K562 (cell line): ENCODE data around the gene AIG1.

Experiments
- CBX5 ChIP-seq: IDR thresholded peaks from 2 replicates; pipeline ENCODE4 v1.6.1; 2014; ENCODE audit warnings: low read depth, borderline replicate concordance
- CHCHD3 ChIP-seq: fragments of 250-450 bp; sonication (Bioruptor Pico); IDR thresholded peaks from 2 replicates; pipeline ENCODE4 v2.1.2; 2022; ENCODE audit warnings: mild to moderate bottlenecking
- E2F6 ChIP-seq, 2 experiments: IDR thresholded peaks; 2 replicates each; pipeline ENCODE4 v1.6.1; 2011; ENCODE audit warnings: borderline replicate concordance in 1 of 2, control low read depth in 1 of 2, low read depth in 1 of 2, low read length in 1 of 2, mild to moderate bottlenecking in 1 of 2, mixed read lengths in 1 of 2, moderate library complexity in 1 of 2; ENCODE audit not compliant: insufficient read depth in 1 of 2, insufficient read length in 1 of 2, poor library complexity in 1 of 2, severe bottlenecking in 1 of 2; ENCODE audit errors: extremely low read depth in 1 of 2
- EP300 ChIP-seq: IDR thresholded peaks from 2 replicates; pipeline ENCODE4 v1.6.1; 2012; ENCODE audit warnings: low read length, improper control_type of control experiment
- FOXK1 ChIP-seq: sonication (generic); formaldehyde crosslinking; IDR thresholded peaks from 2 replicates; pipeline ENCODE4 v1.8.0; 2022; ENCODE audit warnings: missing genetic modification reagents, mild to moderate bottlenecking, borderline replicate concordance
- GABPA ChIP-seq: fragments of 200-800 bp; sonication (Bioruptor generic); conservative IDR thresholded peaks from 2 replicates; pipeline ENCODE4 v1.6.1; 2016; ENCODE audit warnings: low read depth, missing genetic modification characterization, missing compliant biosample characterization
- GATA2 ChIP-seq: sonication (generic); formaldehyde crosslinking; IDR thresholded peaks from 2 replicates; pipeline ENCODE4 v1.4.0; 2020; ENCODE audit warnings: mild to moderate bottlenecking, missing genetic modification reagents
- POLR2A ChIP-seq: fragments of 450-650 bp; conservative IDR thresholded peaks from 2 replicates; pipeline ENCODE4 v1.6.1; 2016
- POLR2AphosphoS5 ChIP-seq: IDR thresholded peaks from 2 replicates; pipeline ENCODE4 v1.6.1; 2011; ENCODE audit warnings: mild to moderate bottlenecking, low read depth, low read length, moderate library complexity; ENCODE audit not compliant: control insufficient read depth, insufficient read depth
- ZEB2 ChIP-seq: fragments of 450-650 bp; IDR thresholded peaks from 2 replicates; pipeline ENCODE4 v1.6.1; 2016
- ZFP36 ChIP-seq: fragments of 150-350 bp; IDR thresholded peaks from 2 replicates; pipeline ENCODE4 v1.6.1; 2018; ENCODE audit warnings: low read length, low read depth; ENCODE audit not compliant: partially characterized antibody
- TF ChIP-seq, protein P1 (sequence below), 2 experiments: fragments of 450-650 bp; IDR thresholded peaks; 2 replicates each; pipeline ENCODE4 v1.6.1; 2018; ENCODE audit warnings: mild to moderate bottlenecking in 2 of 2, low read depth in 1 of 2; ENCODE audit not compliant: partially characterized antibody in 2 of 2
- TF ChIP-seq, protein P2 (sequence below), 3 experiments: IDR thresholded peaks in 2 of 3; conservative IDR thresholded peaks in 1 of 3; 2 replicates each; pipeline ENCODE4 v1.5.1; 2011 to 2012; ENCODE audit warnings: low read length in 3 of 3, mild to moderate bottlenecking in 3 of 3, control low read depth in 2 of 3, improper control_type of control experiment in 1 of 3, inconsistent platforms in 1 of 3, low read depth in 1 of 3, mixed read lengths in 1 of 3, moderate library complexity in 1 of 3; ENCODE audit not compliant: insufficient read depth in 2 of 3

- TF ChIP-seq ZFP36 (no peak), E2F6 (IDR thresholded peaks at IDR 0.05; ENCODE audit: borderline replicate concordance in 1 of 2, extremely low read depth in 1 of 2, insufficient read depth in 1 of 2, insufficient read length in 1 of 2, low read depth in 1 of 2, low read length in 1 of 2, poor library complexity in 1 of 2, severe bottlenecking in 1 of 2) (peak; percentile 58 to 64), GABPA (tag) (peak; percentile 63), GATA2 (no peak), ZEB2 (peak; percentile 39; the same call in 1 of the 2 replicates), FOXK1 (CRISPR knock-in tag) (no peak), CBX5 (no peak; the same call in 1 of the 2 replicates), EP300 (no peak), POLR2AphosphoS5 (peak; percentile 65), CHCHD3 (CRISPR knock-in tag) (no peak), POLR2A (peak; percentile 78)
- TF ChIP-seq, protein P1, sequence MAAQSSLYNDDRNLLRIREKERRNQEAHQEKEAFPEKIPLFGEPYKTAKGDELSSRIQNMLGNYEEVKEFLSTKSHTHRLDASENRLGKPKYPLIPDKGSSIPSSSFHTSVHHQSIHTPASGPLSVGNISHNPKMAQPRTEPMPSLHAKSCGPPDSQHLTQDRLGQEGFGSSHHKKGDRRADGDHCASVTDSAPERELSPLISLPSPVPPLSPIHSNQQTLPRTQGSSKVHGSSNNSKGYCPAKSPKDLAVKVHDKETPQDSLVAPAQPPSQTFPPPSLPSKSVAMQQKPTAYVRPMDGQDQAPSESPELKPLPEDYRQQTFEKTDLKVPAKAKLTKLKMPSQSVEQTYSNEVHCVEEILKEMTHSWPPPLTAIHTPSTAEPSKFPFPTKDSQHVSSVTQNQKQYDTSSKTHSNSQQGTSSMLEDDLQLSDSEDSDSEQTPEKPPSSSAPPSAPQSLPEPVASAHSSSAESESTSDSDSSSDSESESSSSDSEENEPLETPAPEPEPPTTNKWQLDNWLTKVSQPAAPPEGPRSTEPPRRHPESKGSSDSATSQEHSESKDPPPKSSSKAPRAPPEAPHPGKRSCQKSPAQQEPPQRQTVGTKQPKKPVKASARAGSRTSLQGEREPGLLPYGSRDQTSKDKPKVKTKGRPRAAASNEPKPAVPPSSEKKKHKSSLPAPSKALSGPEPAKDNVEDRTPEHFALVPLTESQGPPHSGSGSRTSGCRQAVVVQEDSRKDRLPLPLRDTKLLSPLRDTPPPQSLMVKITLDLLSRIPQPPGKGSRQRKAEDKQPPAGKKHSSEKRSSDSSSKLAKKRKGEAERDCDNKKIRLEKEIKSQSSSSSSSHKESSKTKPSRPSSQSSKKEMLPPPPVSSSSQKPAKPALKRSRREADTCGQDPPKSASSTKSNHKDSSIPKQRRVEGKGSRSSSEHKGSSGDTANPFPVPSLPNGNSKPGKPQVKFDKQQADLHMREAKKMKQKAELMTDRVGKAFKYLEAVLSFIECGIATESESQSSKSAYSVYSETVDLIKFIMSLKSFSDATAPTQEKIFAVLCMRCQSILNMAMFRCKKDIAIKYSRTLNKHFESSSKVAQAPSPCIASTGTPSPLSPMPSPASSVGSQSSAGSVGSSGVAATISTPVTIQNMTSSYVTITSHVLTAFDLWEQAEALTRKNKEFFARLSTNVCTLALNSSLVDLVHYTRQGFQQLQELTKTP (IDR thresholded peaks at IDR 0.05; ENCODE audit: low read depth in 1 of 2, partially characterized antibody in 2 of 2): no peak
- TF ChIP-seq, protein P2, sequence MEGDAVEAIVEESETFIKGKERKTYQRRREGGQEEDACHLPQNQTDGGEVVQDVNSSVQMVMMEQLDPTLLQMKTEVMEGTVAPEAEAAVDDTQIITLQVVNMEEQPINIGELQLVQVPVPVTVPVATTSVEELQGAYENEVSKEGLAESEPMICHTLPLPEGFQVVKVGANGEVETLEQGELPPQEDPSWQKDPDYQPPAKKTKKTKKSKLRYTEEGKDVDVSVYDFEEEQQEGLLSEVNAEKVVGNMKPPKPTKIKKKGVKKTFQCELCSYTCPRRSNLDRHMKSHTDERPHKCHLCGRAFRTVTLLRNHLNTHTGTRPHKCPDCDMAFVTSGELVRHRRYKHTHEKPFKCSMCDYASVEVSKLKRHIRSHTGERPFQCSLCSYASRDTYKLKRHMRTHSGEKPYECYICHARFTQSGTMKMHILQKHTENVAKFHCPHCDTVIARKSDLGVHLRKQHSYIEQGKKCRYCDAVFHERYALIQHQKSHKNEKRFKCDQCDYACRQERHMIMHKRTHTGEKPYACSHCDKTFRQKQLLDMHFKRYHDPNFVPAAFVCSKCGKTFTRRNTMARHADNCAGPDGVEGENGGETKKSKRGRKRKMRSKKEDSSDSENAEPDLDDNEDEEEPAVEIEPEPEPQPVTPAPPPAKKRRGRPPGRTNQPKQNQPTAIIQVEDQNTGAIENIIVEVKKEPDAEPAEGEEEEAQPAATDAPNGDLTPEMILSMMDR (IDR thresholded peaks at IDR 0.05 in 2 of 3, conservative IDR thresholded peaks at IDR 0.05 in 1 of 3; ENCODE audit: insufficient read depth in 2 of 3, low read depth in 1 of 3, low read length in 3 of 3): peak; percentile 16 to 48 (median 31); a peak in 4 of 6 replicates
Observed at GRCh38 chr6:143060354-143060805, 309 bp upstream of the AIG1 start.
